IgD-negative memory B cell (primary cell): ENCODE results near the gene C8A. TPM values are rescaled to one million over a fixed set of nuclear protein-coding genes. Genes with fewer than 3 reads are reported as not detected.

Experiments used
- H3K27ac Mint-ChIP-seq, 3 donors: one replicate each; pipeline ENCODE4 v1.8.0; 2020 to 2022; ENCODE audit warnings: mild to moderate bottlenecking in 3 of 3, mixed read lengths in 3 of 3, moderate library complexity in 1 of 3
- H3K27me3 Mint-ChIP-seq: one replicate; pipeline ENCODE4 v1.8.0; 2021; ENCODE audit warnings: mixed read lengths
- H3K36me3 Mint-ChIP-seq: one replicate; pipeline ENCODE4 v1.8.0; 2020; ENCODE audit warnings: mild to moderate bottlenecking, mixed read lengths
- H3K4me1 Mint-ChIP-seq, 3 donors: one replicate each; pipeline ENCODE4 v1.8.0; 2020 to 2022; ENCODE audit warnings: mixed read lengths in 3 of 3, mild to moderate bottlenecking in 1 of 3
- H3K4me3 Mint-ChIP-seq, 4 donors: one replicate each; pipeline ENCODE4 v1.8.0; 2020 to 2022; ENCODE audit warnings: mild to moderate bottlenecking in 4 of 4, mixed read lengths in 4 of 4, moderate library complexity in 3 of 4
- H3K9me3 Mint-ChIP-seq, 3 donors: one replicate each; pipeline ENCODE4 v1.8.0; 2020 to 2021; ENCODE audit warnings: mixed read lengths in 3 of 3, mild to moderate bottlenecking in 1 of 3
- polyA plus RNA-seq: library from polyadenylated mRNA; unstranded; fragments of 300-500 nt; fragmentation: Illumina TruSeq; gene quantifications from one replicate; pipeline ENCODE4 v1.2.3, GENCODE V29; 2021

The C8A gene
- polyA plus RNA-seq, 1 donor from 2014 or later, result not detected

GRCh38 chr1:56917356-56917755, 62.8 kb downstream of the C8A start:
- H3K27ac Mint-ChIP-seq, result no peak overlapping the region
- no peaks in the 10 kb centered on the region for H3K36me3 Mint-ChIP-seq
- H3K9me3 Mint-ChIP-seq, result no peaks in the 10 kb centered on the region
- H3K4me3 Mint-ChIP-seq, result no peak overlapping the region
- peaks cover 4% of the 10 kb centered on the region for H3K27me3 Mint-ChIP-seq
- no peaks in the 10 kb centered on the region for H3K4me1 Mint-ChIP-seq

DNA sequence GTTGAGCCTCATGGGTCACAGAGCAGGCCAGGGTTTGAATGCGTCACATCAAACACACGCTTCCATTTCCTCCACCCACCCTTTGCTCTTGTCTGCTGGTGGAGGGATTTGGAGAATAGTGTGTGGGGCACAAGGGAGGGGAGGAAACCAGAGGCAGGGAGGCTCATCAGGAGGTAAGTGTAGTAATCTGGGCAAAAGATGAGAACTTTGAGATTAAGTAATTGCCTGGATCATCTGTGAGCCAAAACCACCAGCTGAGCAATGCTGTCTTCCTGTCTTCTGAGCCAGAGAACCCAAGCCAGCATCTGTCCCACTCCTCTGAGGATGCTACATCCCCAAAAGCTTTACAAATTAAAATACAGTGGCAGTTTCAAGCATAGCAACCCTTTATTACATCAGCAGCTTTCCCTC, 66.0 kb downstream of the C8A start:
- Mint-ChIP-seq H3K4me3 (no peak overlapping the region), H3K9me3 (peaks cover 0 to 2% (median 0%) of the 10 kb centered on the region in 3 donors), H3K4me1 (no peaks in the 10 kb centered on the region), H3K36me3 (no peaks in the 10 kb centered on the region), H3K27ac (no peak overlapping the region), H3K27me3 (peaks cover 6% of the 10 kb centered on the region)

DNA sequence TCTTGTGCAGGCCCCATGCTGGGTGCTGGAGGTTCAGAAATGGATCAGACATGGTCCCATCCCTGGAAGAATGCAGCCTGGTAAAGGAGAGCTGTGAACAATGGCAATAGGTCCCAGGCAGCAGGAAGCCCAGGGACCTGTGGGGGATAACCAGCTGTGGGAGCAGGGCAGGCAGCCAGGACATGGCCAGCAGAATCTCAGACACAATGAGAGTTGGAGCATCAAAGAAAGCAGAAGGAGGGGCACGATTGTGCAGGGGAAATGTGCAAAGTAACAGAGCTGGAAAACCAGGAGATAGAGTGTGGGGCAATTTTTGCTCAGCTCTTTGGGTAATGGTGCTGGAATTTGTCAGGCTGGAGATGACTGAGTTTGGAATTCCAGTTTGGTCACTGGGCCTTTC, 66.9 kb downstream of the C8A start:
- peaks cover 6% of the 10 kb centered on the region for H3K27me3 Mint-ChIP-seq
- H3K27ac Mint-ChIP-seq, result peak overlapping the region in 1 of 3 donors; percentile 68
- no peaks in the 10 kb centered on the region for H3K4me1 Mint-ChIP-seq
- H3K36me3 Mint-ChIP-seq, result no peaks in the 10 kb centered on the region
- peaks cover 0 to 3% (median 0%) of the 10 kb centered on the region in 3 donors for H3K9me3 Mint-ChIP-seq
- H3K4me3 Mint-ChIP-seq, result no peak overlapping the region

DNA sequence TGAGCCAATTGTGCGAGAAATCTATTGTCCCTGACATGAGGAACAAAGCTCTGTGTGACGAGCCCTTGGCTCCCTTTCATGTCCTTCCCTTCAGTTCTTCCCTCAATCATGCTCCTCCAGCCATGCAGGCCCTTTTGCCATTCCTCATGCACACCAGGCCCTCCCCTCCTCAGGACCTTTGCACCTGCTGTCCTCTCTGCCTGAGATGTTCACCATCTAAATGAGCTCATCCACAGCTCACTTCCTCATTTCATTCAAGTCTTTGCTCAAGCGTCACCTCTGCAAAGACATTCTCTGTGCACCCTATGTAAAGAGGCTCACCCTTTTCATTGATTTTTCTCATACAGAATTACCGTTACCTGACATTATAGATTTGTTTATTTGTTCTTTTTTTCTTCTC, 67.5 kb downstream of the C8A start:
- Mint-ChIP-seq H3K9me3 (peaks cover 0 to 8% (median 0%) of the 10 kb centered on the region in 3 donors), H3K4me3 (no peak overlapping the region), H3K27ac (no peak overlapping the region), H3K27me3 (peaks cover 6% of the 10 kb centered on the region), H3K36me3 (no peaks in the 10 kb centered on the region), H3K4me1 (no peaks in the 10 kb centered on the region)

DNA sequence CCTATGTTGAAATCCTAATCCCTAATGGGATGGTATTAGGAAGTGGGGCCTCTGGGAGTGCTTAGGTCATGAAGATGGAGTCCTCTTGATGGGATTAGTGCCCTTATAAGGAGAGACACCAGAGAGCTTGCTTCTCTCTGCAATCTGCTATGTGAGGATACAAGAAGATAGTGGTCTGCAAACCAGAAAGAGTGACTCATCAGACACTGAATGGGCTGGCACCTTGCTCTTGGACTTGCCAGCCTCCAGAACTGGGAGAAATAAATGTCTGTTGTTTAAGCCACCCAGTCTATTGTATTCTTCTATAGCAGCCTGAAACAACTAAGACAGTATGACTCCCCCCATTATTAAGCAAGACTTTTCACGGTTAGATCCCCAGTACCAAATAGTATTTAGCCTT, 67.9 kb downstream of the C8A start:
- no peaks in the 10 kb centered on the region for H3K36me3 Mint-ChIP-seq
- H3K27me3 Mint-ChIP-seq, result peaks cover 6% of the 10 kb centered on the region
- no peaks in the 10 kb centered on the region for H3K4me1 Mint-ChIP-seq
- H3K4me3 Mint-ChIP-seq, result no peak overlapping the region
- H3K9me3 Mint-ChIP-seq, result peaks cover 0 to 8% (median 0%) of the 10 kb centered on the region in 3 donors
- peak overlapping the region in 1 of 3 donors; percentile 25 for H3K27ac Mint-ChIP-seq

DNA sequence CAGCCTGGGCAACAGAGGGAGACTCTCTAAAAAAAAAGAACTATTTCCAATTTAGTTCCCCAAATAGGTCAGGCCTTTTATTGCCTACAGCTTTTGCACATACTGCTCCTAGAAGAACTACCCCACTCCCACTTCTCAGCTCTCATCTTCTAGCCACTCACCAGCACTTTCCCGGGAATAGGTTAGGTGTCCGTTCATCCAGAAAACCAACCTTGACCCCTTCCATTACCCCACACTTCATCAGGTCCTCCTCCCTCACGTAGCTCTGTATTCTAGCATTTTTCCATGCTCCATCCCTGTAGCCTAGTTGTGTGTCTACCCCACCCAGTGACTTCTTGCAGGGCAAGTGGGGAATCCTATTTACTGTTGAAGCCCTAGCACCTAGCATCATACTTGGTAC, 68.6 kb downstream of the C8A start:
- peak overlapping the region in 1 of 3 donors; percentile 47 for H3K27ac Mint-ChIP-seq
- H3K4me1 Mint-ChIP-seq, result no peaks in the 10 kb centered on the region
- peaks cover 6% of the 10 kb centered on the region for H3K27me3 Mint-ChIP-seq
- H3K36me3 Mint-ChIP-seq, result no peaks in the 10 kb centered on the region
- H3K4me3 Mint-ChIP-seq, result no peak overlapping the region
- H3K9me3 Mint-ChIP-seq, result peaks cover 0 to 8% (median 0%) of the 10 kb centered on the region in 3 donors

DNA sequence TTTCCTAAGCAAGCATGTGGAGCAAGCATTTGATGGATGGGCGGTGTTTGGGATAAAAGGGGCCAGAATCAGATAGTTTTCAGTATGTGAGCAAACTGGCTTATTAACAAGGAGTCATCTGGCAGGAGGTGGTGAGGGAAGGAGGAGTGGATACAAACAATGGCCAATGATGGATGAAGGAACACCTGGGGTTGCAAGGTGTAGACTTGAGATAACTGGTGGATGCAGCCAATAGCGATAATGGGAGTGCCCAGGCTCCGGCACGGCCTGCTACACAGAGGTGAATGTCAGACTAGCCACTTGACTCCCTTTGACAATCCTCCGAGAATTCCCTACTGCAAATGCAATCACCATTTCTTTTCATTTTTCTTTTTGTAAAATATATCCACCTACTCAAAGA, 69.5 kb downstream of the C8A start:
- H3K4me3 Mint-ChIP-seq, result no peak overlapping the region
- peaks cover 1% of the 10 kb centered on the region for H3K36me3 Mint-ChIP-seq
- no peaks in the 10 kb centered on the region for H3K4me1 Mint-ChIP-seq
- no peak overlapping the region for H3K27ac Mint-ChIP-seq
- H3K9me3 Mint-ChIP-seq, result peaks cover 0 to 8% (median 0%) of the 10 kb centered on the region in 3 donors
- H3K27me3 Mint-ChIP-seq, result peaks cover 6% of the 10 kb centered on the region

- Mint-ChIP-seq H3K4me3 (no peak overlapping the region), H3K4me1 (no peaks in the 10 kb centered on the region), H3K36me3 (peaks cover 1% of the 10 kb centered on the region), H3K9me3 (peaks cover 0 to 8% (median 0%) of the 10 kb centered on the region in 3 donors), H3K27me3 (peaks cover 7% of the 10 kb centered on the region), H3K27ac (no peak overlapping the region)
These were observed 70.6 kb downstream of the C8A start for GRCh38 chr1:56925193-56925592.

DNA sequence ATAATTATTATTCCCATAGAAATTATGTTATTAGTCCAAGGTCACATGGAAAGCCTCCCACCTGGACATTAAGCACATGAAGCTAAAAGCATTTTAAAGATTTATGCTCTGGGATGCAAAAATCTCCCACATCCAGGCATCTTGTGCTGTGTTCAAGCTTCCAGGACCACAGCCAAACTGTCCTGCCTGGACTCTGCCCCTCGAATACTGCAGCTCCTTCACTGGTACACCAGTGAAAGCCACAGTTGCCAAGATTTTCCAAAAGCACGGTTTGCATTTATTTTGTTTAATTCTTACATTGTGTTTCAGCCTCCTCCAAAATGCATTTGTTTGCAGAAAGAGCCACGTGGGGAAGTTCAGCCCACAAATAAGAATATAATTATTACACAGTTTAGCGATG, 72.6 kb downstream of the C8A start:
- peaks cover 1% of the 10 kb centered on the region for H3K36me3 Mint-ChIP-seq
- peaks cover 0 to 8% (median 0%) of the 10 kb centered on the region in 3 donors for H3K9me3 Mint-ChIP-seq
- H3K4me1 Mint-ChIP-seq, result no peaks in the 10 kb centered on the region
- H3K4me3 Mint-ChIP-seq, result no peak overlapping the region
- no peak overlapping the region for H3K27ac Mint-ChIP-seq
- peaks cover 7% of the 10 kb centered on the region for H3K27me3 Mint-ChIP-seq

GRCh38 chr1:56927986-56928385, 73.4 kb downstream of the C8A start:
- Mint-ChIP-seq H3K27ac (no peak overlapping the region), H3K4me3 (no peak overlapping the region), H3K9me3 (peaks cover 0 to 8% (median 0%) of the 10 kb centered on the region in 3 donors), H3K27me3 (peaks cover 7% of the 10 kb centered on the region), H3K4me1 (no peaks in the 10 kb centered on the region), H3K36me3 (peaks cover 1% of the 10 kb centered on the region)

GRCh38 chr1:56929492-56929891, 74.9 kb downstream of the C8A start:
- Mint-ChIP-seq H3K9me3 (peaks cover 0 to 6% (median 0%) of the 10 kb centered on the region in 3 donors), H3K36me3 (peaks cover 1% of the 10 kb centered on the region), H3K4me3 (no peak overlapping the region), H3K27ac (no peak overlapping the region), H3K27me3 (peaks cover 5% of the 10 kb centered on the region), H3K4me1 (no peaks in the 10 kb centered on the region)

GRCh38 chr1:56931211-56931610, 76.6 kb downstream of the C8A start:
- H3K4me3 Mint-ChIP-seq, result no peak overlapping the region
- peaks cover 1% of the 10 kb centered on the region for H3K36me3 Mint-ChIP-seq
- no peak overlapping the region for H3K27ac Mint-ChIP-seq
- no peaks in the 10 kb centered on the region for H3K4me1 Mint-ChIP-seq
- H3K9me3 Mint-ChIP-seq, result peaks cover 0 to 6% (median 0%) of the 10 kb centered on the region in 3 donors
- peaks cover 5% of the 10 kb centered on the region for H3K27me3 Mint-ChIP-seq

DNA sequence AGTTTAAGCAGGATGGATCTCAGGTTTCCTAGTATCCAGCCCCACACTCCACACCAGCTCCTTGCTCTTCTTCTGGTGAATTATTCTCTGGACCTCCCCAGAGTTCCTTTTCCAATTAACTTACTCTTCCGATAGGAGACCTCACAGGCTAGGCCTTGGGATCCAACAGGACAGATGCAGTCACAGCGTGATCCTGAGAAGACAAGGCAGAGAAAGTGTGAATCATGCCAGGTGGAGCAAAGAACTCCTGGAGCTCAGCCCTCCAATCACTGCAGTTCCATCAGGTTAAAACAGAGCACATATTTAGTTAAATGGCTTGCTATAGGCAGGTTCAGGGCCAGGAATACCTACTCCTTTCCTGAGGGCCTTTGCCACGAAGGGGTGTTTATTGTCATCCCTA, 77.1 kb downstream of the C8A start:
- H3K4me1 Mint-ChIP-seq, result no peaks in the 10 kb centered on the region
- H3K4me3 Mint-ChIP-seq, result no peak overlapping the region
- no peak overlapping the region for H3K27ac Mint-ChIP-seq
- H3K9me3 Mint-ChIP-seq, result peaks cover 0 to 2% (median 0%) of the 10 kb centered on the region in 3 donors
- H3K36me3 Mint-ChIP-seq, result peaks cover 1% of the 10 kb centered on the region
- peaks cover 5% of the 10 kb centered on the region for H3K27me3 Mint-ChIP-seq

- Mint-ChIP-seq H3K27ac (no peak overlapping the region), H3K27me3 (peaks cover 6% of the 10 kb centered on the region), H3K4me1 (no peaks in the 10 kb centered on the region), H3K9me3 (no peaks in the 10 kb centered on the region), H3K4me3 (no peak overlapping the region), H3K36me3 (peaks cover 1% of the 10 kb centered on the region)
These were observed 78.6 kb downstream of the C8A start for GRCh38 chr1:56933161-56933560.

DNA sequence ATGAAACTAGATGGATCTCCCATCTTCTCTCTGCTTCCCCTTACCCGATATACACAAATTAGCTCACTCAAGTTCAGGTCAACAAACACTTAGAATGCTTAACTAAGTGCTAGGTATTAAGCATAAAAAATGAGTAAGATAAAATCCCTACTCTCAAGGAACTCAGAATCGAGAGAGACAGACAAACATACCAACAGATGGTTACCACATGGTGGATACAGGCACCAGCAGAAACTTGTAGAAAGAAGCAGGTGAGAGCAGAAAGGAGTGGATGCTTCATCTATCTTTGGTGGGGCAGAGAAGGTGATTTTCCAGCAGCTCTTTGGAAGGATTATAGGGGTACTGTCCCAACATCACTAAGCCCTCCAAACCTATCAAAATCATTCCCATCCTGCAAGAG, 79.0 kb downstream of the C8A start:
- no peaks in the 10 kb centered on the region for H3K4me1 Mint-ChIP-seq
- H3K4me3 Mint-ChIP-seq, result no peak overlapping the region
- no peak overlapping the region for H3K27ac Mint-ChIP-seq
- peaks cover 7% of the 10 kb centered on the region for H3K27me3 Mint-ChIP-seq
- peaks cover 1% of the 10 kb centered on the region for H3K36me3 Mint-ChIP-seq
- H3K9me3 Mint-ChIP-seq, result no peaks in the 10 kb centered on the region

GRCh38 chr1:56934430-56935060, 79.9 kb downstream of the C8A start:
- Mint-ChIP-seq H3K4me1 (no peaks in the 10 kb centered on the region), H3K27me3 (peaks cover 9% of the 10 kb centered on the region), H3K9me3 (no peaks in the 10 kb centered on the region), H3K4me3 (no peak overlapping the region), H3K36me3 (peaks cover 1% of the 10 kb centered on the region), H3K27ac (no peak overlapping the region)
